ENCODE data around the gene NEURL1.

The NEURL1 gene

GRCh38 chr10:103564116-103564501 is 70.6 kb downstream of the NEURL1 start:
- DNase-seq (ENCODE audit: low spot score): no peak

- peak; percentile 67 for DNase-seq (ENCODE audit: low spot score)
Measured at GRCh38 chr10:103564776-103565520, 71.4 kb downstream of the NEURL1 start.

DNA sequence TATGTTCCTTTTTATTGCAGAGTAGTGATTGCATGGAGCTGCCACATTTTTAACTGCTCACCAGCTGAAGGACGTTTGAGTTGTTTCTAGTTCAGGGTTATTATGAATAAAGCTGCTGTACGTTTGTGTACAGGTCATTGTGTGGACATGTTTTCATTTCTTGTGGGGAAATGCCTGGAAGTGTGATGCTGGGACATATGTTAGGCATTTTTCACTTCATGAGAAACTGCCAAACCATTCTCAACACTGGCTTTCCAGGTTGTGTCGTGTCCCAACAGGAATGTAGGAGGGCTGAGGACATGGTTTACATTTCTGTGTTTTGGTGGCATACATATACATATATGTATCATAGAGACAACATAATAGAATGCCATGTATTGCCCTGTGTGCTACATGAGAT is 73.0 kb downstream of the NEURL1 start:
- DNase-seq (ENCODE audit: low spot score): no peak

DNA sequence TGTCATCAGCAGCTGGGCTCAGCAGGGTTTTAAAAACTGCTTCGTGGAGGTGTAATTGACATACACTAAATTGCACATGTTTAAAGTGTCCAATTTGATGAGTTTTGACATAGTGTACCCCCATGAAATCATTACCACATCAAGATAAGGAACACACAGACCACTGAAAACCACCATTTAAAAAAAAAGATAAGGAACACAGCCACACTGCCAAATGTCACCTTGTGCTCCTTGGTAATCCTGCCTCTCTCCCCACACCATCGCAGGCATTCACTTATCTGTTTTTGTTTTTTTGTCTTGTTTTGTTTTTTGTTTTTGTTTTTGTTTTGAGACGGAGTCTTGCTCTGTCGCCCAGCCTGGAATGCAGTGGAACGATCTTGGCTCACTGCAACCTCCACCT is 75.0 kb downstream of the NEURL1 start:
- no peak for DNase-seq (ENCODE audit: low spot score)

DNA sequence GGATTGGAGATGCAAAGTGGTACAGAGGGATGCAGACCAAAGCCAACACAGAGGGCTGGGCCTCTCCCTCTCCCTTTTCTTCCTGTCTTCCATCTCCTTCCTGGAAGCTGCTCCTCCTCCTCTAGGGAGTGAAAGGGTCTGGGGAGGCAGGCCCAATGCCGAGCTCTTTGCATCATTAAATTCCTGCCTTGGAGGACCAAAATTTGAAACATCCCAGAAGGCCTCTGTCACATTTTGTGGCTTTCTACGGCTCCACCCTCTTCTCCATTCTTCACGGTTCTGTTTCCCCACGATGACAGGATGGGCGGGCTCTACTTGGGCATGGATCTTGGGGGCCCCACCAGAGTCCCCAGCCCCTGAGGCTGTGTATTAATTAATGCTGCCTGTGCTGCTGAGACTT is 76.4 kb downstream of the NEURL1 start:
- no peak for DNase-seq (ENCODE audit: low spot score)

- DNase-seq (ENCODE audit: low spot score): no peak
Measured at GRCh38 chr10:103570844-103571655, 77.5 kb downstream of the NEURL1 start.

DNA sequence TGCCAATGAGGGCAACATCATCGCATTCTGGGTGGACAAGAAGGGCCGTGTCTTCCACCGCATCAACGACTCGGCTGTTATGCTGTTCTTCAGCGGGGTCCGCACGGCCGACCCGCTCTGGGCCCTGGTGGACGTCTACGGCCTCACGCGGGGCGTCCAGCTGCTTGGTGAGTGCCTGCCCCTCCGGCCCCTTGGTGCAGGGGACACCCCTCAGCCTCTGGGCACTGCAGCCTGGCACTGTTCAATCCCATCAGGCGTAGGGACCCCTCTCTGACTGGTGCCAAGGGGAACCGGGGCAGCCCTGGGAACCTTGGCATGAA is 78.1 kb downstream of the NEURL1 start:
- no peak for DNase-seq (ENCODE audit: low spot score)

DNA sequence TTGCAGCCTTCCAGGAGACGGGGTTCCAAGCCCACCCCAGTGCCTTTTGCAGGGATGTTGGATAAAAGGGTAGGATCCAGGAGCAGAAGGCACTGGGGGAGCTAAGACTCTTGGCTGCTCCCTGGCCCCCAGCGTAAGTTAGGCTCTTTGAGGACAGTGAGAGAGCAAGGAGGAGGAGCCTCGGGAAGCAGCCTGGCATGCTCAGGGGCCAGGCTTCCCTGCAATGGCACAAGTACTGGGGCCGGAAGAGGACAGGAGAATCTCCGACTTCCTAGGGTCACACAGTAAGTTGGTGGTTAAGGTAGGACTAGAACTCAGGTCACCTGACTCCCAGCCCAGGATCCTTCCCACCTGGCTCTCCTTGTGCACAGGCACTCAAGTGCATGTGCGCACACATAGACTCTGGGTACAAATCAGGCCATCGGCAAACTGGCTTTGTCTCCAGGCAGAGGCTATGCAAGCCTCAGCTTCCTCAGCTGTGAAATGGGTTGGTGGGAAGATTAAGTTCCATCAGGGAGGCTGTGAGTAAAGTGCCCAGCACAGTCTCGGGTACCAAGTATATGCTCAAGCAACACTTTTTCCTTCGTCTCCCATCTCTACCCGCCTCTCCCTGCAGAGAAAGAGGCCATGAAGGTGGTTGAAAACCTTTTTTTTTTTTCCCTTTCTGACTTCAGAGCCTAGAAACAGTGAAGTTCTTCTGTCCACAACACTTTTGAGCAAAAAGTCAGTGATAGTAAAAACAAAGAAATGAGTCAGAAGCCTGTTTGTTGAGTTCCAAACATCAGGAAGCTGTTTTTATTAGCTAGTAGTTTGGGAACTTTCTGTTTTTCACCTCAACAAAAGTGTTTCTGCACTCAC is 79.1 kb downstream of the NEURL1 start:
- no peak for DNase-seq (ENCODE audit: low spot score)

DNA sequence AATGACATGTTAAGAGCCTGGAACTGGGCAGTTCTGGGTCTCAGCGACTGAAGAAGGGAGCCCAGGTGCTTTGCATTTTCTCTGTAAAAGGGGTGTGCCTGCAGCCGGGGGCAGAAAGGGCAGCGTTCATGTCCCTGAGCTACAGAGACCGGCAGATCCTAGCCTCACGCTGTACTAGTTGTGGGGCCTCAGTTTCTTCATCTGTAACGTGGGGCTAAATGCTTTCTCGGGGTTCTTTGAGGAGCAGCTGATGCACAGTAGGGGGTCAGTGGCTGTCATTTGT is 79.6 kb downstream of the NEURL1 start:
- DNase-seq (ENCODE audit: low spot score): no peak

GRCh38 chr10:103574097-103575061 is 80.9 kb downstream of the NEURL1 start:
- DNase-seq (ENCODE audit: low spot score): no peak

GRCh38 chr10:103575416-103576075 is 82.0 kb downstream of the NEURL1 start:
- DNase-seq (ENCODE audit: low spot score): no peak

DNA sequence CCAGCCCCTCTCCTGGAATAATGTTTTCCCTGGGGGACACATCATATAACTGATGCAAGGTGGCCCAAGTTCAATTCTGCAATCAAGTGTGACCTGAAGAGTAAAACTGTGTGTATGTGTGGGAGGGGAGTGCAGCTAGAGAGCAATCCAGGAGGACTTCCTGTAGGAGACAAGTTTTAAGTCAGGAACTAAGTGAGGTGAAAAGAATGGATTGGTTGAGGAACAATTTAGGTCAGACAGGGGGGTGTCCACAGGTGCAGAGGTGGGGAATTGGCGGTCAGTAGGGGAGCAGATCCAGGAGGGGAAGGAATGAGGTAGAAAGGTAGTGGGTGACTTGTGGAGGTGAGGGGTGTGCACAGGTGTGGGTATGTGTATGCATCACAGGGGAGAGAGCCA is 82.6 kb downstream of the NEURL1 start:
- no peak for DNase-seq (ENCODE audit: low spot score)

DNA sequence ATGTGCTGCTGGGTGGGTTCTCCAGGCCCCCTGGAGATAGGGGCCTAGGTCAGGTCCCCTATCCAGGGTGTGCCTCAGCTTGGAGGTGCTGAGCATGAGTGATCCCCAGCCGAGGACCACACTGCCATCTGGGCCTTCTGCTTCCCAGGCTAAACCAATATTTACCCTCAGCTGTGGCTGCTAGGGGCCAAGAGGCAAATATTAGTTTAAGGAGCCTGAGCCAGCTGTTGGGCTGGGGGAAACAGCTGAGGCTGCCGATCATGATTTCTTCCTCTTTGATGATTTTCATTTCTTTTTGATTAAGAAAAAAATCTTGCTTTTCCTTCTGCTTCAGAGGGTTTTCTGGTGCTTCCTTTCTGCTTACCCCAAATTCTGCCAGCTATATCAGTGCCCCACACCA is 83.4 kb downstream of the NEURL1 start:
- DNase-seq (ENCODE audit: low spot score): peak; percentile 83

DNA sequence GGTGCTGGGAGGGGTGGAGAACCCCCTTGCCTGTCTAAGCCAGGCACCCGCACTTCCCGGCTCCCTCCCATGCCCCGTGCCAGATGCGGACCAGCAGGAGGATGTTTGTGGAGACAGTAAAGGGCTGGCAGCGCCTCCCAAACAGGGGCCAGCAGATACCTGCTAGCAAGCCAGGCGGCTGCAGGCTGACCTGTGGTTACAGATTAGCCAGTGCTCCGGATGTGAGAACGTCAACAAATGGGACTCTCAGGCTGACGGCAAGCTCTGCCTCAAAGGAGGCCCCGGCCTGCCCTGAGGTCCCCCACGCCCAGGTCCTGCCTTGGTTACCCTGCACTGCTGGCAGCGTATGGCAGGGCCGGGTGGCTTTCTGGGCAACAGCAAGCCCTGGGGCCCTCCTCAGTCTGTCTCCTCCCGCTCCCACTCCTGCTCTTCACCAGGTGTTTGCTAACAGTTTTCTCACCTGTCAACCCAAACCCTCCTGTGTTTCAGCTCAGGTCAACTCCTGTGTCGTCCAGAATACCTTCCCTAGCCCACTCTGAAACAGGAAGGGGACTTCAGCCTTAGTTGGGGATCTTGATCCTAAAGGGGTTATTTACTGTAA is 85.4 kb downstream of the NEURL1 start:
- DNase-seq (ENCODE audit: low spot score): peak; percentile 91

- DNase-seq (ENCODE audit: low spot score): no peak
Measured at GRCh38 chr10:103580011-103580410, 86.5 kb downstream of the NEURL1 start.

- no peak for DNase-seq (ENCODE audit: low spot score)
Measured at GRCh38 chr10:103580430-103580829, 86.9 kb downstream of the NEURL1 start.

DNA sequence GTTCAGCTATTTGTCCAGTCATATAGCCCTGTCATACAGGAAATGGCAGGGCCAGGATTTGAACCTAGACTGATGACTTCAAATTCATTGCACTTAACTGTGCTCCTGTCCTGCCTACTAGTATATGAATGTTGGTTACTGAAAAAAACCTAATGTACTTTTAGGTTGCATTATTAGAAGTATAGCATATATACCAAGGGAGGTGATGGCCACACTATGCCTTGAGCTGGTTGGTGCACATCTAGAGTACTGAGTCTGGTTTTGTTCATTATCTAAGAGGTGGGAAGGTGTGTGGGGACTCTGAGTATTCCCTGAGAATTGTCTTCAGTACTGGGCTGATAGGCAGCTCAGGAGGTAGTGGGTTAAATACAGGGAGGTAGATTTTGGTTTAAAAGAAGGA is 88.0 kb downstream of the NEURL1 start:
- DNase-seq (ENCODE audit: low spot score): no peak

DNA sequence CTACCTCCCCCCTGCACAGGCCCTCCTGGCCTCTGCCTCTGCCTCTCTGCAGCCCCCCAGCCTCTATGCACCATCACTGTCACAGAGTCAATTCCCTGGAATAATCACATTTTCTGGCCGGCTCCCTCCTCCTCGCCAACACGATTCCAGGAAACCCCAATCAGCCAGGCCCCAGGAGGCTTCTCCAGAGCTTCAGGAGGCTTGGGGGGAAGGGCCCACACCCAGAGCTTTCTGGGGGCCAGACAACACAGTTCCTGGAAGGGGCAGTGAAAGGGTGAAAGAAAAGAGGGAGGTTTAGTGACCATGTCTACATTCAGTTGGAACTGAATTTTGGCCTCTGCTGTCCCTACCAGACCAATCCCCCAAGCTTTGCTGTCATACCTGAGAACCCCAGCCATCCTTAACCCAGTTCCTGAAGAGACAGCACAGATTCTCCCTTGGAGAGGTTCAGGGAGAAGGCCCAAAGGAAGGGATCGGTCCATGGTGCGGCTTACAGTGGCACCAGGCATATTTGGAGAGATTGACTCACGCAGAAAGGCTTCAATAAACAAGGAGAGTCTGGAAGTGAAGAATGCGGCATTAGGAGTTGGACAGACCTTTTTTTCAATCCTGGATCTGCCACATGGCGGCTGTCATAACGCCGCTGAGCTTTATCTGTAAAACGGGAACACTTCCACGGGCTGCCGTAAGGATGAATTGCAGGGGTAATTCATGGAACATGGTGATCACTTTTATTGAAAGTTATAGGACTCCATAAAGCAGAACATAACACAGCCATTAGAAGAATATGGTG is 89.0 kb downstream of the NEURL1 start:
- no peak for DNase-seq (ENCODE audit: low spot score)

DNA sequence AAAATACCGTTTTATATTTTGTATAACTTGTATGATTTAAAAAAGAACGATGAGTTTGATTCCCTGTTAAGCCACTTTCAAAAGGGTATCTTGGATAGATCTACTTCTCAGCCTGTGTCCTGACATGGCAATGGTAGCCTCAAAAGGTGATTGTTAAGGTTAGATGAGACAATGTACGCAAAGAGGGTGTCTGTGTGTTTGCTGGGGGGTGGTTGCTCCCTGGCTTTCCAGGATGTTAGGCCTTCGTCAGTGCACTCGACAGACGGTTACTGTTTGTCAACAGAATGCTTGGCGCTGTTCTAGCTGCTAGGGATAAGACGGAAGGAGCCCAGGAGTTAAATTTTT is 90.3 kb downstream of the NEURL1 start:
- no peak for DNase-seq (ENCODE audit: low spot score)

All from HuH-7.5 (cell line).